PC-3 (cell line): ENCODE measurements around the gene OR4K17.

Source experiments
- EZH2 ChIP-seq: fragments of 300-600 bp; sonication (generic); IDR thresholded peaks from one replicate; pipeline ENCODE4 v1.6.1; 2017; ENCODE audit warnings: antibody characterized with exemption, mild to moderate bottlenecking, low read length; ENCODE audit not compliant: unreplicated experiment
- EZH2phosphoT487 ChIP-seq: fragments of 300-600 bp; sonication (generic); IDR thresholded peaks from 2 replicates; pipeline ENCODE4 v1.6.1; 2018; ENCODE audit warnings: mild to moderate bottlenecking, antibody characterized with exemption, low read length, borderline replicate concordance
- TF ChIP-seq, protein P1 (sequence below): fragments of 300-600 bp; sonication (generic); conservative IDR thresholded peaks from 2 replicates; pipeline ENCODE4 v1.5.1; 2017; ENCODE audit warnings: antibody characterized with exemption, low read depth, mild to moderate bottlenecking, low read length

DNA sequence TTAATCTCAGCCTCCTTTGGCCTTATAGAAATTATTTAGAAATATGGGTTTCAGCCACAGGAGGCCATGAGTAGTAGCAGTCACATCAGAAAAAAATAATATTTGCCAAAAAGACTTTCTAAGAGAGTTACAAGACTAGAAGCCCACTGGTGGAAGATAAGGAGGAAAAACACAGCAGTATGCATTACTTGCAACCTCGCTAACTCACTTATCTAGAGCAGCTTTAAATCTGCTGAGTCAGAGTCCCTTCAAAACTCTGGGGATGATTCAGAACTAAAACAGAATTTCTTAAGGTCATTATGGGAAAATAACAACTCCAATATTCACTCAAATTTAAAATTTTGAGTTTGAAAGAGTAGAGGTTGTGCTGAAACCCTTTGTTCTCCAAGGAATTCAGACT lies 6.2 kb downstream of the OR4K17 start:
- TF ChIP-seq, protein P1, sequence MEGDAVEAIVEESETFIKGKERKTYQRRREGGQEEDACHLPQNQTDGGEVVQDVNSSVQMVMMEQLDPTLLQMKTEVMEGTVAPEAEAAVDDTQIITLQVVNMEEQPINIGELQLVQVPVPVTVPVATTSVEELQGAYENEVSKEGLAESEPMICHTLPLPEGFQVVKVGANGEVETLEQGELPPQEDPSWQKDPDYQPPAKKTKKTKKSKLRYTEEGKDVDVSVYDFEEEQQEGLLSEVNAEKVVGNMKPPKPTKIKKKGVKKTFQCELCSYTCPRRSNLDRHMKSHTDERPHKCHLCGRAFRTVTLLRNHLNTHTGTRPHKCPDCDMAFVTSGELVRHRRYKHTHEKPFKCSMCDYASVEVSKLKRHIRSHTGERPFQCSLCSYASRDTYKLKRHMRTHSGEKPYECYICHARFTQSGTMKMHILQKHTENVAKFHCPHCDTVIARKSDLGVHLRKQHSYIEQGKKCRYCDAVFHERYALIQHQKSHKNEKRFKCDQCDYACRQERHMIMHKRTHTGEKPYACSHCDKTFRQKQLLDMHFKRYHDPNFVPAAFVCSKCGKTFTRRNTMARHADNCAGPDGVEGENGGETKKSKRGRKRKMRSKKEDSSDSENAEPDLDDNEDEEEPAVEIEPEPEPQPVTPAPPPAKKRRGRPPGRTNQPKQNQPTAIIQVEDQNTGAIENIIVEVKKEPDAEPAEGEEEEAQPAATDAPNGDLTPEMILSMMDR, result no peak
- no peak for TF ChIP-seq EZH2phosphoT487
- TF ChIP-seq EZH2, result no peak
